GM12878 (cell line): ENCODE data around the gene TBXAS1. TPM values are rescaled to one million over a fixed set of nuclear protein-coding genes. Genes with fewer than 3 reads are reported as not detected.

Experiments
- ATAC-seq: fragments of 200-7000 bp; cut with Tn5 transposase; 3 replicates; pipeline ENCODE4 v1.9.1; 2020; ENCODE audit warnings: mild to moderate bottlenecking, moderate library complexity
- BruUV-seq: library from RNA; stranded (reverse); fragments of 400-500 nt; replicated peaks from 2 replicates; lab custom pipeline; 2021; lab: Mats Ljungman, UMichigan
- CTCF ChIA-PET: fragments of 300-600 bp; sonication (Branson Sonifier 250); formaldehyde crosslinking; extraction: SDS; loops from one replicate; lab custom pipeline; 2021; ENCODE audit warnings: inconsistent platforms; lab: Yijun Ruan, JAX
- POLR2A ChIA-PET: fragments of 350-600 bp; formaldehyde crosslinking; extraction: SDS; loops from one replicate; lab custom pipeline; 2021; ENCODE audit warnings: inconsistent platforms; lab: Charles Lee
- RAD21 ChIA-PET: fragments of 300-600 bp; sonication (Branson Sonifier 250); formaldehyde crosslinking; loops from one replicate; lab custom pipeline; 2023; ENCODE audit warnings: antibody characterized with exemption; ENCODE audit not compliant: unreplicated experiment; lab: Charles Lee
- SMC1A ChIA-PET: fragments of 300-600 bp; sonication (Branson Sonifier 250); formaldehyde crosslinking; loops from one replicate; lab custom pipeline; 2023; ENCODE audit not compliant: unreplicated experiment, uncharacterized antibody; lab: Charles Lee
- DNase-seq: peaks from one replicate; pipeline ENCODE4 v3.0.0-alpha.2; 2011; ENCODE audit warnings: low read depth, low spot score
- FAIRE-seq: peaks from 3 replicates; lab custom pipeline; 2011; peaks lifted over from hg19 to GRCh38; lab: Jason Lieb, UNC
- H2AFZ ChIP-seq: 2 replicates; pipeline ENCODE4 v1.6.0; 2011; ENCODE audit warnings: low read depth, low read length, control low read depth; ENCODE audit not compliant: control insufficient read depth
- H3K27ac ChIP-seq: 2 replicates; pipeline ENCODE4 v1.5.1; 2011; ENCODE audit warnings: control low read depth; ENCODE audit not compliant: control insufficient read depth, insufficient read depth
- H3K27me3 ChIP-seq, 2 experiments: replicated peaks in 1 of 2; 2 replicates each; pipeline versions ENCODE4 v1.6.0 to v1.6.1; 2011; ENCODE audit warnings: low read length in 1 of 2; ENCODE audit not compliant: control insufficient read depth in 2 of 2, insufficient read depth in 2 of 2
- H3K36me3 ChIP-seq, 2 experiments: 2 replicates each; pipeline ENCODE4 v1.5.1; 2011; ENCODE audit warnings: low read length in 1 of 2; ENCODE audit not compliant: control insufficient read depth in 2 of 2, insufficient read depth in 2 of 2
- H3K4me1 ChIP-seq: 2 replicates; pipeline ENCODE4 v1.6.1; 2011; ENCODE audit warnings: mild to moderate bottlenecking, low read length, moderate library complexity, mixed read lengths; ENCODE audit not compliant: control insufficient read depth, insufficient read depth
- H3K4me2 ChIP-seq: 2 replicates; pipeline ENCODE4 v1.6.0; 2011; ENCODE audit warnings: control low read depth; ENCODE audit not compliant: control insufficient read depth, insufficient read depth
- H3K4me3 ChIP-seq: fragments of 200-600 bp; sonication (generic); 2 replicates; pipeline ENCODE4 v1.5.1; 2016
- H3K79me2 ChIP-seq: 2 replicates; pipeline ENCODE4 v1.6.0; 2011; ENCODE audit warnings: low read length; ENCODE audit not compliant: control insufficient read depth, insufficient read depth
- H3K9ac ChIP-seq: 2 replicates; pipeline ENCODE4 v1.8.0; 2011; ENCODE audit warnings: low read length, control low read depth, mixed read lengths; ENCODE audit not compliant: control insufficient read depth, insufficient read depth
- H3K9me3 ChIP-seq: replicated peaks from 3 replicates; pipeline ENCODE4 v1.5.1; 2011; ENCODE audit warnings: mild to moderate bottlenecking, low read length; ENCODE audit not compliant: control insufficient read depth, insufficient read depth
- H4K20me1 ChIP-seq: 2 replicates; pipeline ENCODE4 v1.6.0; 2011; ENCODE audit not compliant: control insufficient read depth, insufficient read depth
- CREB1 ChIP-seq: IDR thresholded peaks from 2 replicates; pipeline ENCODE4 v1.6.1; 2012; ENCODE audit warnings: low read depth, mild to moderate bottlenecking, inconsistent platforms
- EZH2 ChIP-seq: IDR thresholded peaks from 2 replicates; pipeline ENCODE4 v1.6.1; 2012; ENCODE audit warnings: low read depth, mild to moderate bottlenecking, control low read depth, inconsistent platforms, low read length, borderline replicate concordance; ENCODE audit not compliant: control insufficient read depth
- IKZF2 ChIP-seq, 2 experiments: fragments of 450-650 bp; IDR thresholded peaks; 2 replicates each; pipeline ENCODE4 v1.6.1; 2017; ENCODE audit warnings: mild to moderate bottlenecking in 2 of 2, moderate library complexity in 2 of 2
- NFXL1 ChIP-seq: fragments of 450-650 bp; IDR thresholded peaks from 2 replicates; pipeline ENCODE4 v1.6.1; 2017; ENCODE audit warnings: antibody characterized with exemption, mild to moderate bottlenecking, borderline replicate concordance
- PBX3 ChIP-seq: IDR thresholded peaks from 2 replicates; pipeline ENCODE4 v1.6.1; 2011; ENCODE audit warnings: mild to moderate bottlenecking, low read depth, low read length, moderate library complexity; ENCODE audit not compliant: insufficient replicate concordance
- RELA ChIP-seq: fragments of 450-650 bp; IDR thresholded peaks from 2 replicates; pipeline ENCODE4 v1.8.0; 2014; ENCODE audit warnings: borderline replicate concordance; ENCODE audit not compliant: partially characterized antibody
- SREBF2 ChIP-seq: IDR thresholded peaks from 2 replicates; pipeline ENCODE4 v1.6.1; 2012; ENCODE audit warnings: mild to moderate bottlenecking, low read length
- TARDBP ChIP-seq: IDR thresholded peaks from 2 replicates; pipeline ENCODE4 v1.6.1; 2016; ENCODE audit warnings: borderline replicate concordance
- WGBS: methylation state at CpG from one replicate; pipeline ENCODE4 v1.1.6; 2016; ENCODE audit warnings: low lambda C conversion rate; ENCODE audit not compliant: insufficient replicate concordance, insufficient coverage; ENCODE audit errors: missing lambda C conversion rate; 5-methylcytosine and 5-hydroxymethylcytosine counted together
- in situ Hi-C: fragments of 300-500 bp; cut with MboI; formaldehyde crosslinking; loops from 9 replicates; pipeline ENCODE4 v1.14.3; 2018; ENCODE audit warnings: mixed read lengths
- intact Hi-C: fragments of 100-400 bp; cut with micrococcal nuclease; formaldehyde crosslinking; loops from one replicate; pipeline ENCODE4 v1.14.2; 2022; ENCODE audit not compliant: unreplicated experiment
- polyA plus RNA-seq, 11 experiments: library from polyadenylated mRNA; depleted of rRNA in 4 of 11; unstranded in 6 of 11; stranded (reverse) in 5 of 11; fragments of >200 nt; fragmentation: Nextera tagmentation in 4 of 11; fragmentation: Illumina TruSeq in 1 of 11; extraction: Ambion mirVana in 4 of 11; extraction: Trizol in 1 of 11; gene quantifications; 1 replicate in 1 of 11; 2 replicates in 10 of 11; pipeline versions ENCODE4 v1.2.1 to v1.2.3, GENCODE V29; 2011 to 2016; ENCODE audit warnings: inconsistent platforms in 2 of 11, missing spikeins in 2 of 11, low read depth in 1 of 11
- total RNA-seq, 4 experiments: library from RNA; depleted of rRNA in 3 of 4; stranded (reverse); fragments of >200 nt in 3 of 4; fragmentation: Illumina TruSeq in 1 of 4; extraction: Trizol in 1 of 4; gene quantifications; 2 replicates each; pipeline versions ENCODE4 v1.2.1 to v1.2.3, GENCODE V29; 2013 to 2021
- TF ChIP-seq, protein P1 (sequence below): IDR thresholded peaks from 2 replicates; pipeline ENCODE4 v1.6.1; 2011; ENCODE audit warnings: borderline replicate concordance, low read depth, mild to moderate bottlenecking, moderate library complexity, mixed read lengths, low read length; ENCODE audit not compliant: insufficient read depth; ENCODE audit errors: extremely low read length

TBXAS1 gene
- total and polyA plus RNA-seq, 10 of the 15 experiments (the other 5 are each of a cell fraction or from before 2014, with no cell fraction given) = 1.5 to 32.7 (median 16.3) TPM

DNA sequence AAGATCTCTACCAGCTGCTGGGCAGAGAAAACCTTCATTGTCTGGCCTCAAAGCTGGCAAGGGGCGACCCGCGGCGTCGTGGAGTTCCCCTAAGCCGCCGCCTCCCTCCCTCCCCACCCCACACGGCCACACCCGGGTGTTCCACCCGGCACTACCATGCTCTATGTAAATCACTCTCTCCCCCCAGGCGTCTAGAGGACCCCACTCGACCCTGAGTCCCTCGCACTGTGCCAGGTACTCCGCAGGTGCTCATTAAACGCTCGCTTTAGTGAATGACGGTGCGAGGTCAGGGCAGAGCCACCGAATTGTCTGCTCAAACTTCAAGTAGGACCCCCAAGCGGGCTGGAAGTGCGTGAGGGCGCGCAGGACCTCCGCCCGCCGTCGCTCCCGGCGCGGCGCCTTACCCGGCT is 233.1 kb downstream of the TBXAS1 start:
- Histone ChIP-seq H3K9me3 (peaks cover 9% of the 10 kb centered on the region), H3K4me1 (peaks cover 11% of the 10 kb centered on the region), H3K79me2 (peaks cover 11% of the 10 kb centered on the region), H3K27me3 (no peaks in the 10 kb centered on the region; a peak in 1 of 4 replicates), H3K27ac (no peak overlapping the region), H3K9ac (peak overlapping the region; percentile 73), H2AFZ (peak overlapping the region; percentile 61), H3K4me3 (peak overlapping the region; percentile 74), H3K36me3 (no peaks in the 10 kb centered on the region), H4K20me1 (peaks cover 4% of the 10 kb centered on the region; the same call in 1 of the 2 replicates), H3K4me2 (peak overlapping the region; percentile 93)
- FAIRE-seq (no peak), DNase-seq (no peak), ATAC-seq (peak; percentile 59)
- RAD21 ChIA-PET = interaction anchor here (1.8 to 1.9 kb wide), 2 partner anchors 8 to 115 kb away, joined by 5 to 6 read pairs; partner anchors contain the start of gene KDM7A
- no peak for TF ChIP-seq CREB1
- no peak for TF ChIP-seq EZH2
- no peak for TF ChIP-seq NFXL1
- no peak for TF ChIP-seq RELA
- TF ChIP-seq TARDBP = no peak
- TF ChIP-seq PBX3 = no peak
- TF ChIP-seq, protein P1, sequence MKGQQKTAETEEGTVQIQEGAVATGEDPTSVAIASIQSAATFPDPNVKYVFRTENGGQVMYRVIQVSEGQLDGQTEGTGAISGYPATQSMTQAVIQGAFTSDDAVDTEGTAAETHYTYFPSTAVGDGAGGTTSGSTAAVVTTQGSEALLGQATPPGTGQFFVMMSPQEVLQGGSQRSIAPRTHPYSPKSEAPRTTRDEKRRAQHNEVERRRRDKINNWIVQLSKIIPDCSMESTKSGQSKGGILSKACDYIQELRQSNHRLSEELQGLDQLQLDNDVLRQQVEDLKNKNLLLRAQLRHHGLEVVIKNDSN = no peak
- no peak for TF ChIP-seq IKZF2 (IDR thresholded peaks at IDR 0.05)
- TF ChIP-seq SREBF2 = no peak
- SMC1A ChIA-PET = no interaction called here
- POLR2A ChIA-PET = interaction anchor here (0.5 to 1.3 kb wide), 2 partner anchors 17 to 114 kb away, joined by 3 read pairs; no protein-coding TSS in a partner anchor
- BruUV-seq = no TSS peak
- CTCF ChIA-PET = interaction anchor here (1.0 kb wide), 1 partner anchor 627 kb away, joined by 3 read pairs; no protein-coding TSS in a partner anchor
- WGBS = under 1% methylated on average over 27 of the region's 32 CpGs
- intact Hi-C loops = loop anchor here (1.0 kb wide), 1 partner anchor 23 kb away; no protein-coding TSS in a partner anchor
- in situ Hi-C loops = no loop called here
